Activated CD8-positive, alpha-beta memory T cell treated with anti-CD3 and anti-CD28 coated beads, Interleukin-2, amount 50 U/mL, for 4 hours (primary cell): ENCODE data around the gene ITPR2.
"Not testable (repeated sequence)": the region's sequence is repeated elsewhere in the genome, so short reads cannot be mapped to it uniquely, and the experiment has no call there.

ENCODE experiments used
- DNase-seq: peaks from one replicate; pipeline ENCODE4 v3.0.0-alpha.2; 2020

The ITPR2 gene

DNA sequence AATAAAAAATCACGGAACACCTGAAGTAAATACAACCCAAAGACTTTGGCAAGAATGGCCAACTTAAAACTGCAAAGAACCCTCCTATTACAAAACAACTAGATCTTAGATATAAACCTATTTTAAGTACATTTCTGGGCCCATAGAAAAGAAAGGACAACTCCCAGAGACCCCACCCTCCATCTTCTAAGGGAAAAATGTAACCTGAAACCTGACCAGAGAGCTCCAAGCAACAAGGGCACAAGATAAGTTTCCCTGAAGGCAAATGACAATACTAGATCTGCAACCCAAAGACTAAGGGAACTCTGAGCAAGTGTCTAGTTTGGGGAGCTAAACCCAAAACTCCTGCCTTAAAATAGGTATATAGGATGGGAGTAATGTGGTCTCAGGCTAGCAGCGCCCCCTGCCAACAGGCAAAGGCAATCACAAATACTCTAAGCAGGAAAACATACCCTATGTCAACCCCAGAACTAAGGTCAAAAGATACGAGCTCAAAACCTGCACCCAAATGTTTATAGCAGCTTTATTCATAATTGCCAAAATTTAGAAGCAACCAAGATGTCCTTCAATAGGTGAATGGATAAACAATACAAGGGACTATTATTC is 218.9 kb downstream of the ITPR2 start:
- no peak for DNase-seq

- DNase-seq = no peak
These were observed 220.8 kb downstream of the ITPR2 start for GRCh38 chr12:26612203-26612602.

DNA sequence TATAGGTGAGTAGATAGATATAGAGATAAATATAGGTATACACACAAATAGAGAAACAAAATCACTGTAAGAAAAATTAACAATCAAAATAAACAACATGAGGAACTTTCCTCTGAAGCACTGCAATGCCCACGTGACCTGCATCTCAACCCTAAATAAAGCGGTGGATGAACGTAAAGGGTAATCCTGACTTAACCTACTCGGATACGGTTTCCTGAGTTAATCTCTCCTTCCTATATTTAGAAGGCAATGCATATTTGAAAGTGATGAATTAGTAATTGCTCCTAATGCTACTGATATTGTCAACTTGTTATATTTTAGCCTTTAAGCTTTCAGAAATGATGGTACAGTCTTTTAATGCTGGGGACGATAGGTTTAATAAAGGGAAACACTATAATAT is 221.4 kb downstream of the ITPR2 start:
- no peak for DNase-seq

- no peak for DNase-seq
These were observed 222.2 kb downstream of the ITPR2 start for GRCh38 chr12:26610774-26611173.

DNA sequence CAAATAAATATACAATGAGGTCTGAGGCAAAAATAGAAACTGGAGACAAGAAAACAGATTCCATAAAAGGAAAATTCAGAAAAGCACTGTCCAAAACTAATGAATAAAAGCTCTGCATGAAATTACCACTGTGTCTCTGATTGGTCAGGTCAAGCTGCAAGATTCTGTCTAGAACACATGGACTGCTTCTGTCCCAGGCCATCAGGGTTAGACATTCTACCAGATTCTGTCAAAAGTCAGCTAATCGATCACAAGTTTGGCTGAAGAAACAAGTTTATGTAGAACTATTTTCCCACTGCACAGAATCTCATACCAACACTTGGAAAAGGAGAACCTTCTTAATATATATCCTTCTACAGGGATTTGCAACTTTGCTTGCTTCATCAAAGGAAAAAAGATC is 223.0 kb downstream of the ITPR2 start:
- no peak for DNase-seq

DNA sequence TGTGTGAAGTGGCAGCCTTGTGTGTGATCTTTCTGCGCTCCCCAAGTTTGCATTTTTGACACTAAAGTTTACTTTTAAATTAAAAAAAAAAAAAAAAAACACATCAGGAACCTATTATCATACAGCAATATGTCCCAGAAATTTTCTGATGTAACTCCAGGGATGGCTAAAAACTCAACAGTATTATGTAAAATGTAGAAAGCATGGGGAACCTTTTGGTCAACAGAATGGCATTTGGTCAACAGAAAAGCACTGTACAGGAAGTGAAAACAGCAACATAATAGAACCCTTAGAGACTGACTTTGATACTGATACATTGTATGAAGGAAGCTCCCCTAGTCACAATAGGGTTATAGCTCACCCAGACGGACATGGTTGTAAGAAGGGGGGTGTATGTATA is 224.3 kb downstream of the ITPR2 start:
- no peak for DNase-seq

GRCh38 chr12:26608273-26608672 is 224.7 kb downstream of the ITPR2 start:
- no peak for DNase-seq

- no peak for DNase-seq
These were observed 226.1 kb downstream of the ITPR2 start for GRCh38 chr12:26606911-26607310.

GRCh38 chr12:26604813-26605212 is 228.2 kb downstream of the ITPR2 start:
- DNase-seq = not testable (repeated sequence)

- DNase-seq = no peak
These were observed 233.8 kb downstream of the ITPR2 start for GRCh38 chr12:26599096-26599695.

- no peak for DNase-seq
These were observed 237.2 kb downstream of the ITPR2 start for GRCh38 chr12:26595806-26596205.

DNA sequence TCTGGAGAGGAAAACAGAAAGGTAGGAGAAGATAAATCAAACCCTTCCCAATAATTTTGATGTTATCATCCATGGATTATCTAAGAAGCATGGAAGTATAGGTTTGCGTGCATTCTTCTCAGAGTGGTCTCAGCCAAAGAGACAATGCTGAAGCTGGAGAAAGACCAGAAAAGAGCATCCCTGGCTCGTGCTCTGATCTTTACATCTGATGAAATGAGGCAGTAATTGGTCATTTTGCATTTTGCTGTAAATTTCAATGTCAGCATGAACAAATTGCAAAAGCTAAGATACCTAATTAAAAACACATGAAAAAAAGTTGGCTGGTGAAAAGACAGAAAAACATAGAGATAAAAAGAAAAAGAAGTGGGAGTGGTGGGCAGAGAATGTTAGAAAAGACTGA is 252.4 kb downstream of the ITPR2 start:
- DNase-seq = no peak

DNA sequence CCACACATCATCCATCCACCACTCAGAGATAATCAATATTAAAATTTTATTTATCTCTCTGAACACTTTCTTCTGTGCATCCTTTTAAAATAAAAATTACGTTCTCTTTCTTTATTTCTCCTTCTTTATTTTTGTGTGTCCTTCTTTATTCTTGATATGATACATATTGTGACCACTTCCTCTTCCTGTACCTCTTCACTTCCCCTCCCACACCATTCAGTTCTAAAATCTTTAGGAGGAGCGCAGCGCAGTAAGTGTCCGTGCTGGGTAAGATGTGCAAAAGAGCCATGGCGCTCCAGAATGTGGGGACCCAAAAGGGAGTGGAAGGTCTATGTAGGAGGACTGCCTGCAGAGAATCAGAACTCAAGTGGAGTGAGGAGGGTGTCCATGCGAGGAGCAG is 256.7 kb downstream of the ITPR2 start:
- no peak for DNase-seq

DNA sequence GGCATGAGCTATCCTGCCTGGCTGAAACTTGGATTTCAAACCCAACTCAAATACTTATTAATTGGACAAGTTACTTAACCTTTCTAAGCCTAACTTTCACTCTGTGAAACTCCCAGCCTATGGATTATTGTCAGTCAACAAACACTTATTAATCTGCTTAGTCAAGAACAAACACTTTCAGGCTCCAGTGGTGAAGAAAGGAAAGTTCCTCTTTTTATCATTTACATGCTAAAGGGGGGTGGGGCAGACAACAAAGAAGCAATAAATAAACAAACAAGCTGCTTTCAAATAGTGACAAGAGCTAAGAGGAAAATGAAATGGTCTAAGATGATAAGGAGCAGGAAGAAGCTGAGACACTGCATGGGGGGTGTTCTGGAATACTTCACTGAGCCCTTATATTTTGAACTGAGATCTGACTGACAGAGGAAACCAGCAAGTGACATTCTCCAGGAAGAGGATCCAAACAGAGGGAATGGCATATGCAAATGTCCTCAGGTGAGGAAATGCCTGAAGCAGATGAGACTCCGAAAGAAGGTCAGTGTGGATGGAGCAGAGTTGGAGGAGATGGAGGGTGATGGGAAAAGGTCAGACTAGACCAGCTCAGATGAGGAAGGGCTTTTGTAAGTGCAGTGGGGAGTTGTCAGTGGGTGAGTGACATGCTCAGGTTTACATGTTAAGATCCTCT is 259.6 kb downstream of the ITPR2 start:
- no peak for DNase-seq

DNA sequence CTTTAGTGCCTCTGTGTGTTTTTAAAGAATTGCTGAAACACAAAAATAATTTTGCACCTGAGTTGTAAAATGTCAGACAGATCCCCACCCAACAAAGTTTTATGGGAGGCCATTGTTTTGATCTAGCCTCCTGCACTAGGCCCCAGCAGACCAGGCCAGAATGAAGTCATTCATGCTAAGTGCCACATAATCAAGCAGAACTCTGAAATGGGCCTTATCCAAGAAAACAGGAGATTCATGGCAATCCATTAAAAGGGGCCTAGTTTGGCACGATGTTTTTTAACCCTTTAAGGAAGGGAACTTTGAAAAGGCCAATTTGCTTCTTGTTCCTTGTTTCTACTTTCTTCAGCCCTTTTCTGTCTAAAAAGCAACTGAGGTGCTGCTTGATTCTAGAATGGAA is 260.9 kb downstream of the ITPR2 start:
- DNase-seq = no peak

DNA sequence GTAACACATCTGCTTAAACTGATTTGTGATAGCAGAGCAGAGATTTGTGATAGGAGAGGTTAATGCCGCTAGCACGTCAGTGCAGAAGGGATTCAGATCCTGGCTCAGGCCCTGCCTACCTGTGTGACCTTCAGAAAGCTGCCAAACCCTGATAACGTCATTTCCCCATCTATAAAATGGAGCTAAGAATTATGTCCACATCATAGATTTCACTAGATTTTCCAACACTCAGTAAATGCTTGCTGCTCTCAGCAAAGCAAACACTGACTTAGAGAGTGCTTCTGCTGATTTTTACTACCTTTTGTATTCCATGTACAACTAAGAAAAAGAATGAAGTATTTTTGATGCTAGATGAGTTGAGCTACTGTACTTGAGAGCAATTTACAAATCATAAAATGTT is 261.4 kb downstream of the ITPR2 start:
- DNase-seq = no peak

- DNase-seq = no peak
These were observed 265.9 kb downstream of the ITPR2 start for GRCh38 chr12:26567126-26567525.

GRCh38 chr12:26566675-26567074 is 266.3 kb downstream of the ITPR2 start:
- DNase-seq = no peak

DNA sequence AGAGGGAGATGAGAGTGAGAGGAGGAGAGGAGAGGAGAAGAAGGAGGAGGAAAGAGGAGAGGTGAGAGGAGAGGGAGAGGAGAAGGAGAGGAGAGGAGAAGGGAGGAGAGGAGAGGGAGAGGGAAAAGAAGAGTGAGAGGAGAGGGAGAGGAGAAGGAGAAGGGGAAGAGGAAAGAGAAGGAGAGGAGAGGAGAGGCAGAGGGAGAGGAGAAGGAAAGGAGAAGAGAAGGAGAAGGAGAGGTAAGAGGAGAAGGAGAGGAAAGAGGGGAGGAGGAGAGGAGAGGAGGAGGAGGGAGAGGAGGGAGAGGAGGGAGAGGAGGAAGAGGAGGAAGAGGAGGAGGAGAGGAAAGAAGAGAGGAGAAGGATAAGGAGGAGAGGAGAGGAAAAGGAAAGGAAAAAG is 266.8 kb downstream of the ITPR2 start:
- no peak for DNase-seq

DNA sequence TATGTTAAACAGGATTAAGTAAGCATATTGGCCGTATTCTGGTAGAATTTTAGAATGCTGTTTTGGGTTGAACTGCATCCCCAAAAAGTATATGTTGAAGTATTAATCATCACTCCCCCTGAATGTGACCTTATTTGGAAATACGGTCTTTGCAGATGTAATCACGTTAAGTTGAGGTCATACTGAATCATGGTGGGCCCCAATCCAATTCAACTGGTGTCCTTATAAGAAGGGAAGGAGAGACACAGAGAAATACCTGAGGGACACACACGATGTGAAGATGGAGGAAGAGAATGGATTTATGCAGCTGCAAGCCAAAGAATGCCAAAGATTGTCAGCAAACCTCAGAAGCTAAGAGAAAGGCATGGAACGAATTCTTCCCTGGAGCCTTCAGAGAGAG is 268.6 kb downstream of the ITPR2 start:
- no peak for DNase-seq

DNA sequence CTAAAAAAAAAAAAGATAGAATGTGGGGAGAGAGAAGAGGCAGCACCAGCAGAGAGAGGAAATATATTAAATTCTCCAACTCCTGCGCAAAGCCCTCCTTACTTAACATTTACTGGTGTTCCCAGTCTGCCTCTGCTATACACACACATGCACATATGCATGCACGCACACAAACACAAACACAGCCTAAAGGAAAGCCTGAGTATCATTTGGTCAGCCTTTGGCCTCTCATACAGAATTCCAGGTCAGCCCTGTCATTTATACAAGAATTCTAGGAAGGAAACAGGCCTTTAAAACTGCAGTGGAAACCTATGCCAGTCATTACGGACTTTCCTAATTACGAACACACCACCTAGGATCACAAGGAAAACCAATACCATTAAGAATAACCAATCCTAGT is 269.4 kb downstream of the ITPR2 start:
- no peak for DNase-seq

DNA sequence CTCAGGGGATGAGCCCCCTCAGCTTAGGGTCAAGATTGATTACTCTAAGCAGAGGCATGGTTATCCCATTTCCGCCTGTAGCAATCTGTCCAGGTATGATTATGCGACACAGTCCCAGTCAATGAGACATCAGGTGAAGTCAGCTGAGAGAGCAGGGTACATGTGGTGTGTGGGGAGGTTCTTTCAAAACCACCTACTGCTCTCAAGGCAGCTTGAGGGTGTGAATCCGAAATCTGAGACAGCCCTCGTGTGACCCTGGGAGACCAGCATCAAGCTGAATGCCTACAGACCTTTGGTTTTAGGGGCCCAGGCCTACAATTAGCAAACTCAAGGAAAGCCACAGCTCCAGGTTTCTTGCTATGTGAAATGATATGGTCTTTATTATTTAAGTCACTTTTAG is 275.7 kb downstream of the ITPR2 start:
- DNase-seq = no peak

- DNase-seq = no peak
These were observed 276.1 kb downstream of the ITPR2 start for GRCh38 chr12:26556916-26557315.

DNA sequence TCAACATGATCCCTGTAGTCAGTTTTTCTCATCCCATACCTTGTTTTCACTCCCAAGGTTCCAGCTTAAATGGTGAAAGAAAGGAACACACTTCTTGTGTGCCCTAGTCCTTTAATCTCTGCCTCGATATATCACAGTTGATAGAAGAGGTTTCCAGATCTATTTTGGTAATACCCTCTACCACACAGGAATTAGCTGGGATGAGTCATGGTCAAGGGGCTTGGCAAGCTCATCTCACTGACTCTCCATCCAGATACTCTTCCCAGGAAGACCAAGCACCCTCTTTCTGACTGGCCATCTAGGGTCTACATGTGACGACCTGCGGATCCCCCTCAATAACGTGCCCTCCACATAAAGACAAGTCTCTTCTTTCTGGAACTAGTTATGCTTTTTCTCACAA is 277.9 kb downstream of the ITPR2 start:
- no peak for DNase-seq

DNA sequence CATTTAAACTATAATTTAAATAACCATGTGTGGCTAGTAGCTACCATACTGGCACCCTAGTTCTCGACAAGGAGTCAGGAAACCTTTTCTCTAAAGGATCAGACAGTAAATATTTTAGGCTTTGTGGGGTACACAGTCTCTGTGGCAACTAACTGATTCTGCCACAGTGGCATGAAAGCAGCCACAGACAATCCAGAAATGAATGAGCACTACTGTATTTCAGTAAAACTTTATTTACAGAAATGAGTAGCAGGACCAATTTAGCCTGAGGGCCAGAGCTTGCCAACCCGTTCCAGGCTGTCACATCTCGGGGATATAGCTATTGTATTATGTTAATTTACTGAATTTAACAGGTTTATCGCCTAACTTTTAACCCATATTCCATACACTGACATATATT is 278.7 kb downstream of the ITPR2 start:
- no peak for DNase-seq
